PC-9 (cell line): ENCODE data around the gene LMCD1. TPM values are rescaled to one million over a fixed set of nuclear protein-coding genes. Genes with fewer than 3 reads are reported as not detected.

Experiments used
- BruUV-seq: library from RNA; stranded (reverse); fragments of 400-500 nt; replicated peaks from 2 replicates; lab custom pipeline; 2021; lab: Mats Ljungman, UMichigan
- CTCF ChIA-PET: fragments of 300-600 bp; sonication (Branson Sonifier 250); formaldehyde crosslinking; loops from one replicate; lab custom pipeline; 2022; ENCODE audit warnings: antibody characterized with exemption; lab: Charles Lee
- POLR2A ChIA-PET: fragments of 300-600 bp; sonication (Branson Sonifier 250); formaldehyde crosslinking; loops from one replicate; lab custom pipeline; 2022; ENCODE audit warnings: antibody characterized with exemption; ENCODE audit not compliant: unreplicated experiment; lab: Charles Lee
- DNase-seq, 2 experiments: peaks; one replicate each; pipeline versions ENCODE4 v3.0.0 to v3.0.0-alpha.2; 2015 to 2022; ENCODE audit warnings: mixed read lengths in 1 of 2
- H2AFZ ChIP-seq: fragments of 200-600 bp; sonication (generic); 2 replicates; pipeline ENCODE4 v1.8.1; 2017; ENCODE audit warnings: antibody characterized with exemption
- H3F3A ChIP-seq: fragments of 200-600 bp; sonication (generic); 2 replicates; pipeline ENCODE4 v1.8.1; 2017; ENCODE audit warnings: antibody characterized with exemption, mild to moderate bottlenecking, low read depth; ENCODE audit not compliant: insufficient read depth
- H3K27ac ChIP-seq: fragments of 200-600 bp; sonication (generic); 2 replicates; pipeline ENCODE4 v1.6.1; 2016; ENCODE audit warnings: mixed run types
- H3K27me3 ChIP-seq: fragments of 200-600 bp; sonication (generic); 2 replicates; pipeline ENCODE4 v1.6.1; 2016; ENCODE audit warnings: low read depth, mixed run types; ENCODE audit not compliant: insufficient read depth
- H3K36me3 ChIP-seq: fragments of 200-600 bp; sonication (generic); 2 replicates; pipeline ENCODE4 v1.6.1; 2016; ENCODE audit warnings: low read depth, mixed run types
- H3K4me1 ChIP-seq: fragments of 200-600 bp; sonication (generic); replicated peaks from 2 replicates; pipeline ENCODE4 v1.6.1; 2016; ENCODE audit warnings: mixed run types; ENCODE audit not compliant: insufficient read depth
- H3K4me2 ChIP-seq: fragments of 200-600 bp; sonication (generic); 2 replicates; pipeline ENCODE4 v1.6.1; 2017; ENCODE audit warnings: mixed run types
- H3K4me3 ChIP-seq: fragments of 200-600 bp; sonication (generic); 2 replicates; pipeline ENCODE4 v1.6.1; 2016; ENCODE audit warnings: mixed run types
- H3K79me2 ChIP-seq: fragments of 200-600 bp; sonication (generic); 2 replicates; pipeline ENCODE4 v1.6.1; 2017; ENCODE audit warnings: low read depth, mixed run types
- H3K9me2 ChIP-seq: fragments of 200-600 bp; sonication (generic); 2 replicates; pipeline ENCODE4 v1.8.1; 2017; ENCODE audit warnings: mild to moderate bottlenecking; ENCODE audit not compliant: insufficient read depth
- H3K9me3 ChIP-seq: fragments of 200-600 bp; sonication (generic); 2 replicates; pipeline ENCODE4 v1.8.1; 2016; ENCODE audit warnings: low read depth; ENCODE audit not compliant: insufficient read depth
- H4K20me1 ChIP-seq: fragments of 200-600 bp; sonication (generic); 2 replicates; pipeline ENCODE4 v1.8.1; 2017; ENCODE audit not compliant: insufficient read depth
- CTCF ChIP-seq: fragments of 200-600 bp; sonication (generic); conservative IDR thresholded peaks from 2 replicates; pipeline ENCODE4 v1.6.1; 2017; ENCODE audit warnings: mixed run types, antibody characterized with exemption, mild to moderate bottlenecking, moderate library complexity
- EZH2 ChIP-seq: fragments of 200-600 bp; sonication (generic); IDR thresholded peaks from 2 replicates; pipeline ENCODE4 v1.8.0; 2017; ENCODE audit warnings: antibody characterized with exemption, low read depth
- intact Hi-C: fragments of 100-400 bp; cut with micrococcal nuclease; formaldehyde crosslinking; loops from one replicate; pipeline ENCODE4 v1.10.0; 2022; ENCODE audit not compliant: unreplicated experiment
- total RNA-seq: library from RNA; stranded (reverse); gene quantifications from 2 replicates; pipeline ENCODE4 v1.2.3, GENCODE V29; 2021

LMCD1 gene
- total RNA-seq, 1 experiment from 2014 or later: 10.3 TPM

GRCh38 chr3:8455526-8456411, 45.9 kb upstream of the LMCD1 start:
- intact Hi-C loops: no loop called here

GRCh38 chr3:8456412-8456811, 45.2 kb upstream of the LMCD1 start:
- Histone ChIP-seq H3K4me1 (no peaks in the 10 kb centered on the region), H3F3A (no peaks in the 10 kb centered on the region), H3K36me3 (no peaks in the 10 kb centered on the region), H3K4me3 (no peak overlapping the region), H4K20me1 (no peaks in the 10 kb centered on the region), H3K9me2 (no peaks in the 10 kb centered on the region), H3K27ac (no peak overlapping the region), H3K9me3 (no peaks in the 10 kb centered on the region), H3K4me2 (no peak overlapping the region), H3K79me2 (no peaks in the 10 kb centered on the region), H3K27me3 (no peaks in the 10 kb centered on the region), H2AFZ (no peak overlapping the region)
- no peak for DNase-seq
- CTCF ChIA-PET: no interaction called here
- POLR2A ChIA-PET: no interaction called here
- intact Hi-C loops: no loop called here
- no TSS peak for BruUV-seq
- TF ChIP-seq CTCF (no peak), EZH2 (no peak)

More at GRCh38 chr3:8455526-8456411, 45.9 kb upstream of the LMCD1 start:
- Histone ChIP-seq H3K79me2 (no peaks in the 10 kb centered on the region), H3K4me2 (no peak overlapping the region), H3K9me2 (no peaks in the 10 kb centered on the region), H3K27me3 (no peaks in the 10 kb centered on the region), H3K4me1 (no peaks in the 10 kb centered on the region), H4K20me1 (no peaks in the 10 kb centered on the region), H3K9me3 (no peaks in the 10 kb centered on the region), H2AFZ (no peak overlapping the region), H3K27ac (no peak overlapping the region), H3K36me3 (no peaks in the 10 kb centered on the region), H3K4me3 (no peak overlapping the region), H3F3A (no peaks in the 10 kb centered on the region)
- CTCF ChIA-PET: no interaction called here
- POLR2A ChIA-PET: no interaction called here
- no peak for TF ChIP-seq CTCF
- no peak for TF ChIP-seq EZH2
- BruUV-seq: no TSS peak
- no peak for DNase-seq

GRCh38 chr3:8457039-8457438, 44.6 kb upstream of the LMCD1 start:
- Histone ChIP-seq H3K36me3 (no peaks in the 10 kb centered on the region), H2AFZ (no peak overlapping the region), H3K9me3 (no peaks in the 10 kb centered on the region), H3K27ac (no peak overlapping the region), H3K9me2 (no peaks in the 10 kb centered on the region), H3K79me2 (no peaks in the 10 kb centered on the region), H3K27me3 (no peaks in the 10 kb centered on the region), H3K4me1 (no peaks in the 10 kb centered on the region), H3K4me3 (no peak overlapping the region), H4K20me1 (no peaks in the 10 kb centered on the region), H3K4me2 (no peak overlapping the region), H3F3A (no peaks in the 10 kb centered on the region)
- DNase-seq: no peak
- TF ChIP-seq EZH2 (no peak), CTCF (no peak)
- ChIA-PET POLR2A (no interaction called here), CTCF (no interaction called here)
- no TSS peak for BruUV-seq
- intact Hi-C loops: no loop called here
